Lower lobe of right lung (tissue), 2 donors: Measurements from ENCODE around the gene WASHC4. TPM values are rescaled to one million over a fixed set of nuclear protein-coding genes. Genes with fewer than 3 reads are reported as not detected.

Source experiments
- ATAC-seq, 2 donors: fragments of 200-7000 bp; cut with Tn5 transposase; one replicate each; pipeline ENCODE4 v1.9.1; 2020 to 2022; ENCODE audit warnings: mild to moderate bottlenecking in 2 of 2, moderate library complexity in 2 of 2
- DNase-seq: peaks from one replicate; pipeline ENCODE4 v3.0.0-alpha.2; 2020
- H3K27ac ChIP-seq: fragments of 200-600 bp; one replicate; pipeline ENCODE4 v1.8.0; 2022
- H3K27me3 ChIP-seq: fragments of 200-600 bp; one replicate; pipeline ENCODE4 v1.8.0; 2022; ENCODE audit warnings: low read depth
- H3K36me3 ChIP-seq: fragments of 200-600 bp; one replicate; pipeline ENCODE4 v1.8.0; 2022; ENCODE audit warnings: mild to moderate bottlenecking
- H3K4me1 ChIP-seq: fragments of 200-600 bp; one replicate; pipeline ENCODE4 v1.8.0; 2022
- H3K4me3 ChIP-seq: fragments of 200-600 bp; one replicate; pipeline ENCODE4 v1.8.0; 2022; ENCODE audit warnings: mild to moderate bottlenecking
- H3K9me3 ChIP-seq: fragments of 200-600 bp; one replicate; pipeline ENCODE4 v1.8.0; 2022
- CTCF ChIP-seq: fragments of 200-600 bp; IDR thresholded peaks from one replicate; pipeline ENCODE4 v1.8.0; 2022; ENCODE audit warnings: antibody characterized with exemption, mild to moderate bottlenecking
- intact Hi-C: fragments of 100-400 bp; cut with DNase I; formaldehyde crosslinking; loops from one replicate; pipeline ENCODE4 v1.11.0; 2022
- total RNA-seq: library from RNA; stranded (reverse); fragmentation: NEBNext Ultra II Directional; extraction: Animal tissue kit (Norgen Biotek cat#: 25700); gene quantifications from one replicate; pipeline ENCODE4 v1.2.1, GENCODE V29; 2021
- donor health status: DM: no; HTN: yes; CAD: no; lungs with severe emphysema.

Gene WASHC4
- total RNA-seq, 1 donor from 2014 or later, result 68.9 TPM

GRCh38 chr12:105069936-105070702, 37.4 kb upstream of the WASHC4 start:
- no peak for ATAC-seq
- Histone ChIP-seq H3K27me3 (no peaks in the 10 kb centered on the region), H3K36me3 (peaks cover 9% of the 10 kb centered on the region), H3K9me3 (no peaks in the 10 kb centered on the region), H3K4me3 (no peak overlapping the region), H3K27ac (no peak overlapping the region), H3K4me1 (no peaks in the 10 kb centered on the region)
- no peak for TF ChIP-seq CTCF
- intact Hi-C loops, result no loop called here
- no peak for DNase-seq

- no peak for ATAC-seq
- peaks cover 6% of the 10 kb centered on the region for H3K4me1 ChIP-seq
- H3K27me3 ChIP-seq, result no peaks in the 10 kb centered on the region
Measured at GRCh38 chr12:105071981-105072380, 35.5 kb upstream of the WASHC4 start.

GRCh38 chr12:105072888-105073488, 34.5 kb upstream of the WASHC4 start:
- TF ChIP-seq CTCF, result no peak

More at GRCh38 chr12:105071981-105072380, 35.5 kb upstream of the WASHC4 start:
- no peak for DNase-seq
- peaks cover 3% of the 10 kb centered on the region for H3K36me3 ChIP-seq
- no peak for TF ChIP-seq CTCF
- no peak overlapping the region for H3K4me3 ChIP-seq
- H3K9me3 ChIP-seq, result no peaks in the 10 kb centered on the region
- intact Hi-C loops, result no loop called here
- no peak overlapping the region for H3K27ac ChIP-seq

GRCh38 chr12:105076098-105076497, 31.4 kb upstream of the WASHC4 start:
- H3K4me1 ChIP-seq, result peaks cover 6% of the 10 kb centered on the region
- ATAC-seq (no peak), DNase-seq (no peak)
- H3K9me3 ChIP-seq, result no peaks in the 10 kb centered on the region
- TF ChIP-seq CTCF, result no peak
- H3K27ac ChIP-seq, result no peak overlapping the region
- no peaks in the 10 kb centered on the region for H3K27me3 ChIP-seq
- intact Hi-C loops, result no loop called here
- no peak overlapping the region for H3K4me3 ChIP-seq
- H3K36me3 ChIP-seq, result no peaks in the 10 kb centered on the region

More at GRCh38 chr12:105072888-105073488, 34.5 kb upstream of the WASHC4 start:
- no peak for ATAC-seq
- DNase-seq, result no peak
- Histone ChIP-seq H3K9me3 (no peaks in the 10 kb centered on the region), H3K27ac (no peak overlapping the region), H3K4me3 (no peak overlapping the region), H3K36me3 (peaks cover under 1% of the 10 kb centered on the region), H3K27me3 (no peaks in the 10 kb centered on the region), H3K4me1 (peaks cover 6% of the 10 kb centered on the region)
- intact Hi-C loops, result no loop called here

- ATAC-seq (no peak), DNase-seq (no peak)
- Histone ChIP-seq H3K4me1 (peaks cover 6% of the 10 kb centered on the region), H3K36me3 (no peaks in the 10 kb centered on the region), H3K27ac (no peak overlapping the region), H3K4me3 (no peak overlapping the region), H3K27me3 (no peaks in the 10 kb centered on the region), H3K9me3 (no peaks in the 10 kb centered on the region)
- TF ChIP-seq CTCF, result no peak
- intact Hi-C loops, result no loop called here
Measured at GRCh38 chr12:105076913-105077312, 30.6 kb upstream of the WASHC4 start.
